Measurements from ENCODE around the gene DBH.

GRCh38 chr9:133641861-133642595 lies 5.9 kb downstream of the DBH start:
- TF ChIP-seq SUZ12 (IDR thresholded peaks at IDR 0.05; ENCODE audit: extremely low read depth, insufficient read depth, insufficient read length) = no peak
- no peak for TF ChIP-seq ZNF274 (IDR thresholded peaks at IDR 0.05; ENCODE audit: low read depth, low read length)
- no peak for TF ChIP-seq YY1 (IDR thresholded peaks at IDR 0.05; ENCODE audit: insufficient read depth, insufficient read length)

All from NT2/D1 (cell line).